Activated B cell treated with CpG ODN at 0.5 μM for 24 hours (primary cell): ENCODE data around the gene EBF4. TPM values are rescaled to one million over a fixed set of nuclear protein-coding genes. Genes with fewer than 3 reads are reported as not detected.

Source experiments
- ATAC-seq: fragments of 200-7000 bp; cut with Tn5 transposase; one replicate; pipeline ENCODE4 v1.10.0; 2021; ENCODE audit warnings: low read depth, mild to moderate bottlenecking, moderate library complexity
- CTCF ChIA-PET: fragments of 350-600 bp; sonication (Branson Sonifier 250); formaldehyde crosslinking; loops from one replicate; lab custom pipeline; 2021; ENCODE audit warnings: antibody characterized with exemption; lab: Charles Lee
- POLR2A ChIA-PET: fragments of 350-600 bp; sonication (Branson Sonifier 250); formaldehyde crosslinking; loops from one replicate; lab custom pipeline; 2021; ENCODE audit warnings: antibody characterized with exemption; lab: Charles Lee
- DNase-seq: peaks from one replicate; pipeline ENCODE4 v3.0.0; 2022
- H3K27ac Mint-ChIP-seq: one replicate; pipeline ENCODE4 v1.8.0; 2020; ENCODE audit warnings: mixed read lengths
- H3K27me3 Mint-ChIP-seq: one replicate; pipeline ENCODE4 v1.8.0; 2021; ENCODE audit warnings: mixed read lengths
- H3K36me3 Mint-ChIP-seq: one replicate; pipeline ENCODE4 v1.8.0; 2021; ENCODE audit warnings: low read depth, mixed read lengths
- H3K4me1 Mint-ChIP-seq: one replicate; pipeline ENCODE4 v1.8.0; 2021; ENCODE audit warnings: mixed read lengths
- H3K4me3 Mint-ChIP-seq: one replicate; pipeline ENCODE4 v1.8.0; 2020; ENCODE audit warnings: mild to moderate bottlenecking, mixed read lengths
- H3K9me3 Mint-ChIP-seq: one replicate; pipeline ENCODE4 v1.8.0; 2020; ENCODE audit warnings: mixed read lengths
- CTCF ChIP-seq: fragments of 200-600 bp; IDR thresholded peaks from one replicate; pipeline ENCODE4 v1.8.0; 2022; ENCODE audit warnings: antibody characterized with exemption, mild to moderate bottlenecking
- intact Hi-C: fragments of 100-400 bp; cut with micrococcal nuclease; formaldehyde crosslinking; loops from one replicate; pipeline ENCODE4 v1.15.1; 2024
- total RNA-seq: library from RNA; stranded (reverse); gene quantifications from 2 replicates; pipeline ENCODE4 v1.2.3, GENCODE V29; 2022

Gene EBF4
- total RNA-seq, 1 donor from 2014 or later, result 2.4 TPM

- TF ChIP-seq CTCF, result no peak
- ATAC-seq, result no peak
- DNase-seq, result no peak
- Mint-ChIP-seq H3K27me3 (peaks cover under 1% of the 10 kb centered on the region), H3K4me3 (peak overlapping the region; percentile 93), H3K27ac (peak overlapping the region; percentile 98), H3K4me1 (peaks cover 19% of the 10 kb centered on the region), H3K36me3 (peaks cover 46% of the 10 kb centered on the region), H3K9me3 (no peaks in the 10 kb centered on the region)
- CTCF ChIA-PET, result interaction anchor here (2.1 kb wide), 1 partner anchor 10 kb away, joined by 4 read pairs; the partner anchor contains the start of gene NOP56
- intact Hi-C loops, result no loop called here
- POLR2A ChIA-PET, result interaction anchor here (0.6 to 4.1 kb wide), 4 partner anchors 11 to 220 kb away, joined by 4 to 162 read pairs (median 4); partner anchors contain the start of genes NOP56 and ZNF343
Measured at GRCh38 chr20:2663364-2663886, 29.2 kb upstream of the EBF4 start.

GRCh38 chr20:2663887-2664719 lies 28.5 kb upstream of the EBF4 start, which contains the start of gene IDH3B:
Gene IDH3B (minus strand): TSS chr20:2664216. CDS start chr20:2664188, 28 bp downstream.
- peak; percentile 95 for ATAC-seq
- ChIA-PET POLR2A (interaction anchor here (0.8 to 4.1 kb wide), 8 partner anchors 10 to 575 kb away, joined by 3 to 162 read pairs (median 4); partner anchors contain the start of genes EBF4, NOP56, SLC4A11 and SNRPB), CTCF (interaction anchor here (2.1 kb wide), 1 partner anchor 11 kb away, joined by 4 read pairs; the partner anchor contains the start of gene NOP56)
- Mint-ChIP-seq H3K27me3 (peaks cover 6% of the 10 kb centered on the region), H3K36me3 (peaks cover 40% of the 10 kb centered on the region), H3K27ac (peak within 1 kb of the TSS; percentile 98), H3K9me3 (no peaks in the 10 kb centered on the region), H3K4me1 (peaks cover 19% of the 10 kb centered on the region), H3K4me3 (peak within 1 kb of the TSS; percentile 93)
- TF ChIP-seq CTCF, result no peak
- peak; percentile 84 for DNase-seq
- intact Hi-C loops, result loop anchor here (1.0 kb wide), 3 partner anchors 12 to 562 kb away; partner anchors contain the start of gene NOP56

GRCh38 chr20:2671977-2672376 lies 20.6 kb upstream of the EBF4 start:
- Mint-ChIP-seq H3K27ac (no peak overlapping the region), H3K4me3 (no peak overlapping the region), H3K27me3 (peaks cover 13% of the 10 kb centered on the region), H3K36me3 (no peaks in the 10 kb centered on the region), H3K4me1 (no peaks in the 10 kb centered on the region), H3K9me3 (no peaks in the 10 kb centered on the region)
- no peak for ATAC-seq
- CTCF ChIA-PET, result no interaction called here
- POLR2A ChIA-PET, result no interaction called here
- no peak for DNase-seq
- no peak for TF ChIP-seq CTCF
- intact Hi-C loops, result no loop called here

GRCh38 chr20:2672446-2672845 lies 20.1 kb upstream of the EBF4 start:
- Mint-ChIP-seq H3K36me3 (no peaks in the 10 kb centered on the region), H3K4me1 (no peaks in the 10 kb centered on the region), H3K9me3 (no peaks in the 10 kb centered on the region), H3K27me3 (peaks cover 14% of the 10 kb centered on the region), H3K4me3 (no peak overlapping the region), H3K27ac (no peak overlapping the region)
- ATAC-seq, result no peak
- intact Hi-C loops, result no loop called here
- TF ChIP-seq CTCF, result no peak
- no peak for DNase-seq
- CTCF ChIA-PET, result no interaction called here
- POLR2A ChIA-PET, result no interaction called here

- no peak for TF ChIP-seq CTCF
- H3K4me3 Mint-ChIP-seq, result no peak overlapping the region
- intact Hi-C loops, result no loop called here
- peaks cover 17% of the 10 kb centered on the region for H3K27me3 Mint-ChIP-seq
- DNase-seq (no peak), ATAC-seq (no peak)
- no peak overlapping the region for H3K27ac Mint-ChIP-seq
- H3K4me1 Mint-ChIP-seq, result no peaks in the 10 kb centered on the region
- ChIA-PET POLR2A (interaction anchor here (1.5 kb wide), 1 partner anchor 9 kb away, joined by 5 read pairs; the partner anchor contains the start of gene IDH3B), CTCF (interaction anchor here (1.0 to 1.5 kb wide), 3 partner anchors 13 to 149 kb away, joined by 3 to 6 read pairs (median 3); no protein-coding TSS in a partner anchor)
- no peaks in the 10 kb centered on the region for H3K36me3 Mint-ChIP-seq
- no peaks in the 10 kb centered on the region for H3K9me3 Mint-ChIP-seq
Measured at GRCh38 chr20:2673453-2673852, 19.1 kb upstream of the EBF4 start.
